HepG2 (cell line): Measurements from ENCODE around the gene MUC21. TPM values are rescaled to one million over a fixed set of nuclear protein-coding genes. Genes with fewer than 3 reads are reported as not detected.
"Not testable (repeated sequence)": the region's sequence is repeated elsewhere in the genome, so short reads cannot be mapped to it uniquely, and the experiment has no call there.

Source experiments
- ATAC-seq: fragments of 200-7000 bp; cut with Tn5 transposase; 3 replicates; pipeline ENCODE4 v1.9.1; 2020; ENCODE audit warnings: mild to moderate bottlenecking, moderate library complexity
- BruUV-seq: library from RNA; stranded (reverse); fragments of 400-500 nt; replicated peaks from 2 replicates; lab custom pipeline; 2021; lab: Mats Ljungman, UMichigan
- CTCF ChIA-PET: fragments of 300-600 bp; formaldehyde crosslinking; extraction: SDS; loops from one replicate; lab custom pipeline; 2021; ENCODE audit warnings: low total read pairs, inconsistent platforms, low intra/inter-chr PET ratio; lab: Yijun Ruan, JAX
- POLR2A ChIA-PET: fragments of 350-600 bp; sonication (Branson Sonifier 250); formaldehyde crosslinking; loops from one replicate; lab custom pipeline; 2020; ENCODE audit warnings: antibody characterized with exemption, inconsistent platforms; lab: Yijun Ruan, JAX
- DNase-seq: peaks from one replicate; pipeline ENCODE4 v3.0.0-alpha.2; 2015; ENCODE audit warnings: low spot score
- FAIRE-seq: peaks from 3 replicates; lab custom pipeline; 2011; peaks lifted over from hg19 to GRCh38; lab: Jason Lieb, UNC
- H2AFZ ChIP-seq: one replicate; pipeline ENCODE4 v1.6.1; 2011; ENCODE audit warnings: low read length, inconsistent platforms
- H3K27ac ChIP-seq: fragments of 300-600 bp; 3 replicates; pipeline ENCODE4 v1.8.0; 2011; ENCODE audit warnings: mixed run types, mild to moderate bottlenecking, mixed read lengths, low read length, inconsistent platforms; ENCODE audit not compliant: insufficient read depth; ENCODE audit errors: extremely low read length
- H3K27me3 ChIP-seq, 2 experiments: fragments of 200-600 bp in 1 of 2; 2 replicates in 1 of 2; 3 replicates in 1 of 2; pipeline versions ENCODE4 v1.6.0 to v1.8.0; 2011; ENCODE audit warnings: low read length in 2 of 2, mild to moderate bottlenecking in 2 of 2, moderate library complexity in 2 of 2, inconsistent platforms in 1 of 2; ENCODE audit not compliant: insufficient read depth in 2 of 2, control insufficient read depth in 1 of 2
- H3K36me3 ChIP-seq, 2 experiments: fragments of 200-600 bp in 1 of 2; replicated peaks in 1 of 2; 2 replicates in 1 of 2; 3 replicates in 1 of 2; pipeline versions ENCODE4 v1.5.1 to v1.8.0; 2011; ENCODE audit warnings: low read length in 2 of 2, inconsistent platforms in 1 of 2; ENCODE audit not compliant: insufficient read depth in 2 of 2, control insufficient read depth in 1 of 2
- H3K4me1 ChIP-seq: 2 replicates; pipeline ENCODE4 v1.5.1; 2012; ENCODE audit warnings: low read length, inconsistent platforms; ENCODE audit not compliant: insufficient read depth
- H3K4me2 ChIP-seq: 2 replicates; pipeline ENCODE4 v1.6.0; 2011; ENCODE audit warnings: low read depth, low read length, inconsistent platforms
- H3K4me3 ChIP-seq, 3 experiments: fragments of 200-600 bp in 1 of 3; sonication (generic), shearing (Covaris generic) in 1 of 3; replicated peaks in 1 of 3; 2 replicates each; pipeline ENCODE4 v1.5.1; 2011 to 2016; ENCODE audit warnings: low read length in 3 of 3, inconsistent platforms in 2 of 3, low read depth in 2 of 3, mild to moderate bottlenecking in 2 of 3, control low read depth in 1 of 3, mixed read lengths in 1 of 3; ENCODE audit not compliant: insufficient read depth in 1 of 3
- H3K79me2 ChIP-seq: one replicate; pipeline ENCODE4 v1.6.1; 2011; ENCODE audit warnings: low read length, inconsistent platforms; ENCODE audit not compliant: insufficient read depth
- H3K9ac ChIP-seq: 2 replicates; pipeline ENCODE4 v1.6.0; 2011; ENCODE audit warnings: mild to moderate bottlenecking, low read depth, low read length, inconsistent platforms; ENCODE audit not compliant: insufficient read depth
- H3K9me3 ChIP-seq: 2 replicates; pipeline ENCODE4 v1.5.1; 2012; ENCODE audit warnings: mild to moderate bottlenecking, low read length
- H4K20me1 ChIP-seq: 2 replicates; pipeline ENCODE4 v1.6.0; 2011; ENCODE audit warnings: inconsistent platforms, mild to moderate bottlenecking, low read length, moderate library complexity; ENCODE audit not compliant: insufficient read depth
- NFYB ChIP-seq: sonication (generic); formaldehyde crosslinking; IDR thresholded peaks from 2 replicates; pipeline ENCODE4 v1.4.0; 2020; ENCODE audit warnings: missing genetic modification reagents
- NFYC ChIP-seq: IDR thresholded peaks from 2 replicates; pipeline ENCODE4 v1.6.1; 2016; ENCODE audit warnings: missing genetic modification reagents, missing compliant biosample characterization
- PAWR ChIP-seq: sonication (generic); formaldehyde crosslinking; IDR thresholded peaks from 2 replicates; pipeline ENCODE4 v1.4.0; 2020; ENCODE audit warnings: missing genetic modification reagents, mild to moderate bottlenecking, borderline replicate concordance
- ZBTB1 ChIP-seq: sonication (generic); formaldehyde crosslinking; IDR thresholded peaks from 2 replicates; pipeline ENCODE4 v1.4.0; 2020; ENCODE audit warnings: missing genetic modification reagents, borderline replicate concordance
- ZNF143 ChIP-seq: sonication (generic); formaldehyde crosslinking; IDR thresholded peaks from 2 replicates; pipeline ENCODE4 v1.4.0; 2020; ENCODE audit warnings: missing genetic modification reagents
- ZNF335 ChIP-seq: sonication (generic); formaldehyde crosslinking; IDR thresholded peaks from 2 replicates; pipeline ENCODE4 v1.4.0; 2020; ENCODE audit warnings: missing genetic modification reagents
- ZNF629 ChIP-seq: sonication (generic); formaldehyde crosslinking; conservative IDR thresholded peaks from 2 replicates; pipeline ENCODE4 v1.5.0; 2020; ENCODE audit warnings: missing genetic modification reagents
- WGBS: methylation state at CpG from one replicate; pipeline ENCODE4 v1.1.6; 2017; ENCODE audit warnings: low lambda C conversion rate; 5-methylcytosine and 5-hydroxymethylcytosine counted together
- in situ Hi-C: cut with HindIII; loops from 2 replicates; pipeline ENCODE4 v1.10.0; 2017; ENCODE audit warnings: low pct_unique_long_range_greater_than_20kb; ENCODE audit not compliant: extremely low pct_ligation_motif_present
- intact Hi-C: fragments of 100-400 bp; cut with micrococcal nuclease; formaldehyde crosslinking; loops from one replicate; pipeline ENCODE4 v1.10.0; 2022; ENCODE audit not compliant: unreplicated experiment
- polyA plus RNA-seq, 8 experiments: library from polyadenylated mRNA; depleted of rRNA in 3 of 8; stranded (reverse) in 7 of 8; unstranded in 1 of 8; fragments of >200 nt; fragmentation: Illumina TruSeq in 4 of 8; extraction: Trizol in 4 of 8; gene quantifications; 2 replicates each; pipeline versions ENCODE4 v1.2.1 to v1.2.3, GENCODE V29; 2011 to 2016; ENCODE audit warnings: low read depth in 4 of 8, missing spikeins in 1 of 8, mixed read lengths in 1 of 8; ENCODE audit not compliant: insufficient read depth in 1 of 8
- total RNA-seq, 5 experiments: library from RNA; depleted of rRNA; stranded (reverse); fragments of >200 nt; fragmentation: Illumina TruSeq; extraction: Trizol; gene quantifications; 2 replicates each; pipeline ENCODE4 v1.2.3, GENCODE V29; 2016; ENCODE audit warnings: low read depth in 1 of 5
- TF ChIP-seq, protein P1 (sequence below): sonication (generic); formaldehyde crosslinking; IDR thresholded peaks from 2 replicates; pipeline ENCODE4 v1.9.0; 2021; ENCODE audit warnings: missing genetic modification reagents, mild to moderate bottlenecking, borderline replicate concordance
- TF ChIP-seq, protein P2 (sequence below): sonication (generic); formaldehyde crosslinking; IDR thresholded peaks from 2 replicates; pipeline ENCODE4 v1.5.1; 2020; ENCODE audit warnings: missing genetic modification reagents, mild to moderate bottlenecking, borderline replicate concordance
- TF ChIP-seq, protein P3 (sequence below): sonication (generic); formaldehyde crosslinking; IDR thresholded peaks from 2 replicates; pipeline ENCODE4 v1.5.1; 2020; ENCODE audit warnings: mild to moderate bottlenecking, missing genetic modification reagents, borderline replicate concordance

The MUC21 gene
- total and polyA plus RNA-seq, 2 of the 13 experiments (the other 11 are each of a cell fraction or from before 2014, with no cell fraction given), result not detected

DNA sequence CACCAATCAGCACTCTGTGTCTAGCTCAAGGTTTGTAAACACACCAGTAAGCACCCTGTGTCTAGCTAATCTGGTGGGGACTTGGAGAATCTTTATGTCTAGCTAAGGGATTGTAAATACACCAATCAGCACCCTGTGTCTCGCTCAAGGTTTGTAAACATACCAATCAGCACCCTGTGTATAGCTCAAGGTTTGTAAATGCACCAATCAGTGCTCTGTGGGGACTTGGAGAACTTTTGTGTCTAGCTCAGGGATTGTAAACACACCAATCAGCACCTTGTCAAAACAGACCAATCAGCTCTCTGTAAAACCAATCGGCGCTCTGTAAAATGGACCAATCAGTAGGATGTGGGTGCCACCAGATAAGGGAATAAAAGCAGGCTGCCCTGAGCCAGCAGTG lies 33.9 kb downstream of the MUC21 start:
- H3K4me3 ChIP-seq, H3K4me2 ChIP-seq, H3K9me3 ChIP-seq, H3K9ac ChIP-seq, CTCF ChIA-PET, H3K36me3 ChIP-seq, ATAC-seq, H4K20me1 ChIP-seq, DNase-seq, H3K4me1 ChIP-seq, FAIRE-seq, BruUV-seq, H2AFZ ChIP-seq, POLR2A ChIA-PET, H3K79me2 ChIP-seq, H3K27ac ChIP-seq, H3K27me3 ChIP-seq, intact Hi-C loops, in situ Hi-C loops: not testable (repeated sequence)
- TF ChIP-seq NFYB, result peak; percentile 65
- TF ChIP-seq NFYC (CRISPR knock-in tag), result peak; percentile 47
- WGBS, result 67% methylated on average over 3 of the region's 3 CpGs

DNA sequence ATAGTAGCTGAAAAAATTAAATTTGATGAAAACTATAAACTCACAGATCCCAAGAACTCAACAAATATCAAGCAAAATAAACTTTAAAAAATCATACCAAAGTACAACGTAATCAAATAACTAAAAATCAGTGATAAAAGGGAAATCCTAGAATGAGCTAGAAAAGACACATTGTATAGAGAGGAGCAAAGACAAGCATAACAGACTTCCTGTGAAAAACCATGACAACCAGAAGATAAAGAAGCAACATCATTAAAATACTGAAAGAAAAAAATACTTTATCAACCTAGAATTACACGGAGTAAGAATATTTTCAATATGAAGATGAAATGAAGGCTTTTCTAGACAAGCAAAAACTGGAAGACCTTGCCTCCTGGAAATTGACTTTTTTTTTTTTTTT lies 36.5 kb downstream of the MUC21 start:
- WGBS, result 71% methylated on average over 2 of the region's 2 CpGs
- POLR2A ChIA-PET, result no interaction called here
- TF ChIP-seq ZNF143, result no peak
- TF ChIP-seq, protein P1, sequence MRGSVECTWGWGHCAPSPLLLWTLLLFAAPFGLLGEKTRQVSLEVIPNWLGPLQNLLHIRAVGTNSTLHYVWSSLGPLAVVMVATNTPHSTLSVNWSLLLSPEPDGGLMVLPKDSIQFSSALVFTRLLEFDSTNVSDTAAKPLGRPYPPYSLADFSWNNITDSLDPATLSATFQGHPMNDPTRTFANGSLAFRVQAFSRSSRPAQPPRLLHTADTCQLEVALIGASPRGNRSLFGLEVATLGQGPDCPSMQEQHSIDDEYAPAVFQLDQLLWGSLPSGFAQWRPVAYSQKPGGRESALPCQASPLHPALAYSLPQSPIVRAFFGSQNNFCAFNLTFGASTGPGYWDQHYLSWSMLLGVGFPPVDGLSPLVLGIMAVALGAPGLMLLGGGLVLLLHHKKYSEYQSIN, result no peak
- TF ChIP-seq, protein P2, sequence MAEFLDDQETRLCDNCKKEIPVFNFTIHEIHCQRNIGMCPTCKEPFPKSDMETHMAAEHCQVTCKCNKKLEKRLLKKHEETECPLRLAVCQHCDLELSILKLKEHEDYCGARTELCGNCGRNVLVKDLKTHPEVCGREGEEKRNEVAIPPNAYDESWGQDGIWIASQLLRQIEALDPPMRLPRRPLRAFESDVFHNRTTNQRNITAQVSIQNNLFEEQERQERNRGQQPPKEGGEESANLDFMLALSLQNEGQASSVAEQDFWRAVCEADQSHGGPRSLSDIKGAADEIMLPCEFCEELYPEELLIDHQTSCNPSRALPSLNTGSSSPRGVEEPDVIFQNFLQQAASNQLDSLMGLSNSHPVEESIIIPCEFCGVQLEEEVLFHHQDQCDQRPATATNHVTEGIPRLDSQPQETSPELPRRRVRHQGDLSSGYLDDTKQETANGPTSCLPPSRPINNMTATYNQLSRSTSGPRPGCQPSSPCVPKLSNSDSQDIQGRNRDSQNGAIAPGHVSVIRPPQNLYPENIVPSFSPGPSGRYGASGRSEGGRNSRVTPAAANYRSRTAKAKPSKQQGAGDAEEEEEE (CRISPR knock-in tag), result no peak
- TF ChIP-seq PAWR, result no peak
- no peak for TF ChIP-seq ZBTB1 (CRISPR knock-in tag)
- no peak for TF ChIP-seq ZNF335 (CRISPR knock-in tag)
- TF ChIP-seq, protein P3, sequence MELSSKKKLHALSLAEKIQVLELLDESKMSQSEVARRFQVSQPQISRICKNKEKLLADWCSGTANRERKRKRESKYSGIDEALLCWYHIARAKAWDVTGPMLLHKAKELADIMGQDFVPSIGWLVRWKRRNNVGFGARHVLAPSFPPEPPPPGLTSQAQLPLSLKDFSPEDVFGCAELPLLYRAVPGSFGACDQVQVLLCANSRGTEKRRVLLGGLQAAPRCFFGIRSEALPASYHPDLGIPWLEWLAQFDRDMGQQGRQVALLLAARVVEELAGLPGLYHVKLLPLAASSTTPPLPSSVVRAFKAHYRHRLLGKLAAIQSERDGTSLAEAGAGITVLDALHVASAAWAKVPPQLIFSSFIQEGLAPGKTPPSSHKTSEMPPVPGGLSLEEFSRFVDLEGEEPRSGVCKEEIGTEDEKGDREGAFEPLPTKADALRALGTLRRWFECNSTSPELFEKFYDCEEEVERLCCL (CRISPR knock-in tag), result no peak
- TF ChIP-seq ZNF629 (CRISPR knock-in tag), result no peak

More for the DNA sequence above, 36.5 kb downstream of the MUC21 start:
- DNase-seq (no peak), ATAC-seq (no peak), FAIRE-seq (no peak)
- intact Hi-C loops (no loop called here), in situ Hi-C loops (no loop called here)
- Histone ChIP-seq H3K36me3 (no peaks in the 10 kb centered on the region), H3K27me3 (no peaks in the 10 kb centered on the region; a peak in 1 of 5 replicates), H3K4me2 (no peak overlapping the region), H2AFZ (no peak overlapping the region), H3K27ac (no peak overlapping the region), H3K4me3 (no peak overlapping the region), H3K9ac (no peak overlapping the region), H3K79me2 (no peaks in the 10 kb centered on the region), H3K9me3 (no peaks in the 10 kb centered on the region), H4K20me1 (no peaks in the 10 kb centered on the region), H3K4me1 (no peaks in the 10 kb centered on the region)
- CTCF ChIA-PET, result no interaction called here
- BruUV-seq, result no TSS peak
